ENCODE measurements around the gene ADCY9.
"Not testable (repeated sequence)": the region's sequence is repeated elsewhere in the genome, so short reads cannot be mapped to it uniquely, and the experiment has no call there.

Gene ADCY9

DNA sequence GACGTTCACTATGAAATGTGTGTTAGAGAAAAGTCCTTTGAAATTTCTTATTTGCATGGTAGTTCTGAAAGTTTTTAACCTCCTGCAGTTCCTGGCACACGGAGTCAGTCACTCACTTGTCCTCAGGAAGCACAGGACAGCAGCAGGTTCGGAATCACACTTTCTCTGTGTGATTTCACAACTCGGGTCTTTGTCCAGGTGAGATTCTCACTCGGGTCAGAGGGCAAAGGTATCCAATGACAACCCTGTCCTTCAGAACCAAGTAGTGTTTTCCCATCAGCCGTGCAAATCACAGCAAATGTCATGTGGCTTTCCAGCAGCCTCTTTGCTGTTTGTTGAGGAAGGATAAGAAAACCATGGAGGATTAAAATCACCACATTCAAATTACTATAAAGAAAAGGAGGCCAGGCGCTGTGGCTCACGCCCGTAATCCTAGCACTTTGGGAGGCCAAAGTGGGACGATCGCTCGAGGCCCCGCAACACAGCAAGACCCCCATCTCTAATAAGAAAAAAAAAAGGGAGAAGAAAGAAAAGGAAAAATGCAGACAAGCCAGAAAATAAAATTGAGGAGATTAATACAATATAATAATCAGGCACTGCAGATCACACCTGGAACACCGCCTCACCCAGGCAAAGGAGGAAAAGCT lies 22.0 kb downstream of the ADCY9 start:
- no peak for DNase-seq (ENCODE audit: low read depth in 3 of 3, low spot score in 1 of 3)

DNA sequence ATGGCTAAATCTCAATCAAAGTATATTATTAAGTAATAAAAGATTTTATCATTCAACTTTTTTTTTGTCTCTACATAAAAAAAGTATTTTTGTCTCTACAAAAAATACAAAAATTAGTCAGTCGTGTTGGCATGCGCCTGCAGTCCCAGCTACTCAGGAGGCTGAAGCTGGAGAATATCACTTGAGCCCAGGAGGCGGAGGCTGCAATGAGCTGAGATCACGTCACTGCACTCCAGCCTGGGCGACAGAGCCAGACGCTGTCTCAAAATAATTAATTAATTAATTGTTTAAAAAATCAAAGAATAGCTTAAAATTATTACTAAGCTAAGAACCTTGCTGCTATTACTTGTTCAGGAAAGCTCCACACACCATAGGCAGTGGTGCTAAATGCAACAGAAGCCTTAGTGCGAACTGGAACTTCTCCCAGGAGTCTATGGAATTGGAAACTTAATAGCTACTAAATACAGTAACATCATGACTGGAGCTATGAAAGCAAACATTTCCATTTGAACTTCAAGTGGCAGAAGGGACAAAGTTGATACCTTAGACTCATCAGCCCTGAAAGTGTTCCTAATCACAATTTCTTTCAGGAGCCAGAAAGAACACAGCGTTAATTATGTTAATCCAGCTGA lies 22.6 kb downstream of the ADCY9 start:
- DNase-seq (ENCODE audit: low read depth in 3 of 3, low spot score in 1 of 3) = no peak

DNA sequence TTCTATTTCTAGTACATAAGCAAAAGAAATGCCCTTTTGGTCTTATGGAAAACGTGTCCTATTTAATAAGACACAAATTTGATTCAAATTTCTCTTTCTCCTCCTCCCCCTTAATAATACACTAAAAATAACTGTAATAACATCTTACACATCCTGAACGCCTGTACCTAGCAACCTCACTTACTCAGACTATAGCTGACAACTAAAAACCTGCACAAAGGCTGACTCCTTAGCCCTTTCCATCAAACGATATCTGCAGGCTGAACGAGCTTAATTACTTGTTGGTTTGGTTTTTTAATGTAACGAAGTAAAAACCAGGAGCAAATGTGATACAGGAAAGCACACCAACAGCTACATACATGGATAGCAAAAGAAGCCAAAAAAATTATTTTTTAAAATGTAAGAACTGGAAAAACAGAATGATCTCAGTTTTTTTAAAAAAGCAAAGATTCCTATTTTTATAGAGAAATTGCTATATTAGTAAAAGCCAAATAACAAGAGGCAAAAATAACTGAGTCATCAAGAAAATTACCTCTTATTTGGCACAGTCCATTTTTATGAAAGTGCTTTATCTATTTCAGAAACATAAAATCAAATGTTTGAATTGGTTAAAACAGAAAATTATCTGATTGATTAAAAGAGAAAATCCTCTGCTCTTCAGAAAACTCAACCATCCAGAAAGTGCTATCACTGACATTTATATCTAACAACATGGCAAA lies 23.5 kb downstream of the ADCY9 start:
- no peak for DNase-seq (ENCODE audit: low read depth in 3 of 3, low spot score in 1 of 3)

DNA sequence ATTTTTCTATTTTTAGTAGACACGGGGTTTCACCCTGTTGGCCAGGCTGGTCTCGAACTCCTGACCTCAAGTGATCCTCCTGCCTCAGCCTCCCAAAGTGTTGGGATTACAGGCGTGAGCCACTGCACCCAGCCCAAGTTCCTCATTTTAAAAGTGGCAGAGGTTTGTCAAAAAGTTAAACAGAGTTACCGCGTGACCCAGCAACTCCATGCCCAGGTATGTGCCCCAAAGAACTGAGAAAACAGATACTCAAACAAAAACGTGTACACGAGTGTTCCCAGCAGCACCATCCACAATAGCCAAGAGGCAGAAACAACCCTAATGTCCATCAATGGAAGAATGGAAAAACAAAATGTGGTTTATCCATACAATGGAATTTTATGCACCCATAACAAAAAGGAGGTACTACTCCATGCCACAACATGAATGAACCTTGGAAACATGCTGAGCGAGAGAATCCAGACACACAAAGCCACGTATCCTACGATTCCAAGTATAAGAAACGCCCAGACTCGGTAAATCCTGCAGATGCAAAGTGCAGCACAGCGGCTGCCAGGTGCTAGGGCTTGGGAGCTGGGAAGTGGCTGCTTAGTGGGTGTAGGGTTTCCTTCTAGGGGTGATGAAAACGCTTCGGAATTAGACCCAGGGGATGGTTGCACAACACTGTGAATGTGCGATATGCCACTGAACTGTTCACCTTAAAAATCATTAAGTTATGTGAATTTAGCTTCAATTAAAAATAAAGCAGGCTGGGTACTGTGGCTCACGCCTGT lies 24.8 kb downstream of the ADCY9 start:
- no peak for DNase-seq (ENCODE audit: low read depth in 3 of 3, low spot score in 1 of 3)

DNA sequence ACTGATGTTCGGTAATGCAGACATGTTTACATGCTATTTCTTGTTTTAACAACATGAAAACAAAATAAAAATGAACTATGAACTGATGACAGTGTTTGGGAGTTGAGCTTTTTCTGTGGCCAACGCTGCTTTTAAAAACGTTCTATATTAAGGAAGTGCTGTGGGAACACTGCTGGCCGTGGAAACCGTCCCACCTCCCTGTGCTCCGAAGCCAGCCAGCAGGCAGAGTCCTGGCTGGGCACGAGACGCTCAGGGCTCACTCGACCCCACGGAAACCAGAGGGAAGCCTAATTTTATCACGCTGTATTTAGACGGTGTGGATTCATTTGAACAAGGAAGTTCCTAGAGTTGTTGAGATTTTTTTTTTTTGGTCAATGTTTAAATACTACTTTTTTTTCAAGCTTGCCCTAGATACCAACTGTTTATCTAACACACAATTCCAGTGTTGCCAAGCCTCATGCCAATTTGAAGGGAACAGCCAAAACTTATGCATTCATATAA lies 25.8 kb downstream of the ADCY9 start:
- DNase-seq (ENCODE audit: low read depth in 3 of 3, low spot score in 1 of 3) = no peak

DNA sequence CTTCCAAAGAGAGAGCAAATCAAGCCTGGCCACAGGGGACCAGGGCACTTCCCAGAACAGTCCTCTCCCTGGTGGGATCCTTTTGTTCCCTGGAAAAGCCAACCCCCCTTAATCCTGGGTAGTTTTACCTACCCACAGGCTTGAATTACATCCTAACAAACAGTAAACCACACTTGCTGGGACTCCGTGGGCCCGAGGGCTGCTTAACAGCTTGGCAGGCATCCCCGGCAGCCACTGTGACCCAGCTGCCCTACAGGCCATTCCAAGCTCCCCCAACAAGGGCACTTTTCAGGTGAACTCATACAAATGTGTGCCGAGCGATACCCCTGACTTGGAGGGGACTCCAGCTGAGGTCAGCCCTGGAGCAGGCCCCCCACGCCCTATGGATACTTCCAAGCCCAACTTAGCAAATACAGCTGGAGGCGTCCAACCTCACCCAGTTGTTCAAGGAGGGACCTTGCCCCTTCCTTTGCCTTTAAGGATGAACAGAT lies 26.4 kb downstream of the ADCY9 start:
- no peak for DNase-seq (ENCODE audit: low read depth in 3 of 3, low spot score in 1 of 3)

DNA sequence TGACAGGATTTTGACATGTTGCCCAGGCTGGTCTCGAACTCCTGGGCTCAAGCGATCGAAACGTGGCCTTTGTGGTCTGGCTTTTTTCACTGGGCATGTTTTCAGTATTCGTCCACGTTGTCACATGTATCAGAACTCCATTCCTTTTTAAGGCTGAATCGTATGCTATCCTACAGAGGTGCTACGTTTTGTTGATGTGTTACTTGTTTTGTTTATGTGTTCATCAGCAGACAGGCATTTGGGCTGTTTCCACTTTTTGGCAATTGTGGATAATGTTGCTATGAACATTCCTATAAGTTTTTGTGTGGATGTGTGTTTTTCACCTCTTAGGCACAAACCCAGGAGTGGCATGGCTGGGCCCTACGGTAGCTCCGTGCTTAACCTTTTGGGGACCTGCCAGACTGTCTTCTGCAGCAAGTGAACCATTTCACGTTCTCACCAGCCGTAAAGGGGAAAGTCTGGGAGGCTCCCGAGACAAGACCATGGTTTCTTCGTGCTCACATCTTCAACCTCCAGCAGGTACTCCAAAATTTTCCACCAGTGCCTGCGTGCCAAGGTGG lies 26.9 kb downstream of the ADCY9 start:
- no peak for DNase-seq (ENCODE audit: low read depth in 3 of 3, low spot score in 1 of 3)

DNA sequence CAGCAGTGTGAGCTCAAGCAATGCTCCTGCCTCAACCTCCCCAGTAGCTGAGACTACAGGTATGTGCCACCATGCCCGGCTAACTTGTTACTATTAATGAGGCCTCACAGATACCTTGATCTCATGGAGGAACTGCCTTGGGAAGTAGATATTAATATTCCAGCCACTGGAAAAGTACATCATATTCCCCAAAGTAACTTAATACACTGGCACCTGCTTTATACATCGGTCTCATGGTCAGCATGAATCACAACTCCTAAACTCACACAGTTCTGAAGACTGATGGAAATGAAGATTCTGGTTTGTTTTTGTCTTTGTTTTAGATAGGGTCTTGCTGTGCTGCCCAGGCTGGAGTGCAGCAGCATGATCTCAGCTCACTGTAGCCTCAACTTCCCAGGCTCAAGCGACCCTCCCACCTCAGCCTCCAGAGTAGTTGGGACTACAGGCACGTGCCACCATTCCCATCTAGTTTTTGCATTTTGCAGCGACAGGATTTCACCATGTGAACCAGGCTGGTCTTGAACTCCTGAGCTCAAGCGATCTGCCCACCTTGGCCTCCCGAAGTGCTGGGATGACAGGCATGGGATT lies 28.2 kb downstream of the ADCY9 start:
- DNase-seq (ENCODE audit: low read depth in 3 of 3, low spot score in 1 of 3) = no peak

DNA sequence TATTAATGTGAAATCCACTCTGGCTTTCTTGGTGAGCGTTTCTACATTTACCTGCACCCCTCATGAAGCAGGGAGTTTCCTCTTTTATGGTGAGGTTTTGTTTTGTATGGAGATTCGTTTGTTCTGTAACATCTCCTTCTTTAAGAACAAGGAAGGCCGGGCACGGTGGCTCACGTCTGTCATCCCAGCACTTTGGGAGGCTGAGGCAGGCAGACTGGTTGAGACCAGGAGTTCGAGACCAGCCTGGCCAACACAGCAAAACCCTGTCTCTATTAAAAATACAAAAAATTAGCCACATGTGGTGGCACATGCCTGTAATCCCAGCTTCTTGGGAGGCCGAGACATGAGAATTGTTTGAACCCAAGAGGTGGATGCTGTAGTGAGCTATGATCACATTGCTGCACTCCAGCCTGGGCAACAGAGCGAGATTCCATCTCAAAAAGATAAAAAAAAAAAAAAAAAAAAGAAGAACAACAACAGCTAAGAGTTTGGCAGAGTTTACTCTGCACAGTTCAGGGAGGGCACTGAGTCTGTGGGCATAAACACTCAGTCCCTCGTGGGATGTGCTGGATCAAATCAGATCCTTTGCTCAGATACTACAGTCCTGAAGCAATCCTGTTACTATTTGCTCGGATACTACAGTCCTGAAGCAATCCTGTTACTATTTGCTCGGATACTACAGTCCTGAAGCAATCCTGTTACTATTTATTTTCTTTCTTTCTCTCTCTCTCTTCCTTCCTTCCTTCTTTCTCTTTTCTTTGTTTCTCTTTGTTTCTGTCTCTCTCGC lies 28.9 kb downstream of the ADCY9 start:
- no peak for DNase-seq (ENCODE audit: low read depth in 3 of 3, low spot score in 1 of 3)

DNA sequence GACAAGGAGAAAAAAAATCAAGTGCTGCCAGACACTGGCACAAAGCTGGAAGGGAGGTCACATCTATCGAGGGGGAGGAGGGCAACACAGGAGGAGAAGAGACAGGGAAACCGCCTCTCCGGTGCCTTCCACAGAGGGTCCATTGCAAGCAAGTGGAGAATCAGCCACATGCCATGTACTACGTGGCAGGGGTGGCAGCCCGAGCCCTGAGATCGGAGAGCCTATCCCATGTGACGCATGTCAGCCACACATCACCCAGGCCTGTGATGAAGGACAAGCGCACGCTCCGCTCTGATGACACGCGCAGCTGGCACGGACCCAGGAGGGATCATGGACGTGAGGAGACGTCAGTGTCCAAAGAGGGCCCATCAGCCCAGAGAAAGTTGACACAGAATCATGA lies 30.1 kb downstream of the ADCY9 start:
- DNase-seq (ENCODE audit: low read depth in 3 of 3, low spot score in 1 of 3) = no peak

DNA sequence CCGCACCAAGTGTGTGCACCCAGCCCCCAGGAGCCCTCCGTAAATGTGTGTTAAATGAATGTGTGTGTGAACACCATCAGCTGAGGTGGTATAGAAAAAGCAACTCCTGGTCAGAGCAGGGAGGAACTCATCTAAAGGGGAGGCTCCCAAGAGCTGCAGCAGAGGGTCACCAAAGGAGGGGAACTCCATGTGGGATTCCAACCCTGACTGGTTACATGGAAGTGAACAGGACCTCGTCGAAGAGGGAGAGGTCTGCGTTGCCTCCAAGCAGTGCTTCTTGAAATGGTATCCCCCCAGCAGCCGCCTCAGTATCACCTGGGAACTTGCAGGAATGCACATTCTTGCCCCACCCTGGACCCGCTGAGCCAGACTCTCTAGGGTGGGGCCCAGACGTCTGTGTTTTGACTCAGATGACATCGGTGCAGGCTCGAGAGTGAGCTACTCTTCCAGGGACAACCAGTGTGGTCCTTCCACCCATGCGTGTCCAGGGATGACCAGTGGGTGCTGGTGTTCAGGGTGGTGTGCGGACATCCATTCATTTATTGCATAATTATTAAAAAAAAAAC lies 30.8 kb downstream of the ADCY9 start:
- DNase-seq (ENCODE audit: low read depth in 3 of 3, low spot score in 1 of 3) = no peak

DNA sequence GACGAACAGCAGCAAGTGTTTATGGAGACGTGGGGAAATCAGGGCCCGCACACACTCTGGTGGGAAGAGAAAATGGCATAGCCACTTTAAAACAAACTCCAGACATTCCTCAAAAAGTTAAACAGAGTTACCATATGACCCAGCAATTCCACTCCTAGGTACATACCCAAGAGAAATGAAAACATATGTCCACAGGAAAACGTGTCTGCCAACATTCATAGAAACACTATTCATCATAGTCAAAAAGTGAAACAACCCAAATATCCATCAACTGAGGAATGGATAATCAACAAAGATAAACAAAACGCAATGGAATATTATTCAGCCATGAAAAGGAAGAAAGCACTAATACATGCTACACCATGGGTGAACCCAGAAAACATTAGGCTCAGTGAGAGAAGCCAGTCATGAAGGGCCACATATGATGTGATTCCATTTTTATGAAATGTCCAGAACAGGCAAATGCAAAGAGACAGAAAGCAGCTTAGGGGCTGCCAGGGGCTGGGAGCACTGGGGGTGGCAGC lies 32.8 kb downstream of the ADCY9 start:
- no peak for DNase-seq (ENCODE audit: low read depth in 3 of 3, low spot score in 1 of 3)

DNA sequence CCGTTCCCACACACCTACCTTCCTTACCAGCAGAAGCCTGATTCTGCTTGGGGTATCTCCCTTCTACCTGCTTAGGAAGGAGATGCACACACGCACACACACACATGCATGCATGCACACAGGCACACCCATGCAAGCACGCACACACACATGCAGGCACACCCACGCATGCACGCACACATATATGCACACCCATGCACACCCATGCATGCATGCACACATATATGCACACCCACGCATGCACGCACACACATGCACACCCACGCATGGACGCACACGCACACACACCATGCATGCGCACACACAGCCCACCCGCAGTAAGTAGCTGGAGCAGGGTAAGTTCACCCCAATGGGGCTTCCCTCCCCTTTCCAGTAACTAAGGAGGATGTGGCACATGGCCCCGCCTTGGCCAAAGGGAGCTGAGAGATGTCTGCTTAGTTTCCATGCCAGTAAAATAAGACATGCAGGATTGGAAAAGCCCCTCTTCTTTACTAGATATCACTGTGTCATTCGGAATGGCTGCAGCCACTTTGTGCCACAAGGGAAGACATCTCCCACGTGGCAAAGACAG lies 33.7 kb downstream of the ADCY9 start:
- no peak for DNase-seq (ENCODE audit: low read depth in 3 of 3, low spot score in 1 of 3)

DNA sequence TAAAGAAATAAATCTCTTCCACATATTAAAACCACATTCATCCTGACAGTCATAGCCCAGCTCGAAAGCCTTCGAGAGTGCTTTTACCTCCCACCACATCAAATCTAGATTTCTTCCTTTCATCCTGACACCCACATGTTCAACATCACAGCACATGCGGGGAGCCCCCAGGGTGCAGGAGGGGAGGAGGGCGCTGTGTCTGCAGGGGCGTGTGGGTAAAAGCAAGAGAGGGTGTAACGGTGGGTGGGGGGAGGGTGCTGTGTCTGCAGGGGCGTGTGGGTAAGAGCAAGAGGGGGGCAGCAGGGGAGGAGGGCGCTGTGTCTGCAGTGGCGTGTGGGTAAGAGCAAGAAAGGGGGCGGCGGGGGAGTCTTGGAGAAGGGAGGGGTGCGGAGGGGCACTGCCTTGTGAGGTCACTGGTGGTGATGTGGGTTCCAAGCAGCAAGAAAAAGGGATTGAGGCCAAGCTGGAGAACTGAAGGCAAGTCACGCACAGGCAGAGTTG lies 34.7 kb downstream of the ADCY9 start:
- peak in 1 of 3 donors; percentile 9 for DNase-seq (ENCODE audit: low read depth in 3 of 3, low spot score in 1 of 3)

DNA sequence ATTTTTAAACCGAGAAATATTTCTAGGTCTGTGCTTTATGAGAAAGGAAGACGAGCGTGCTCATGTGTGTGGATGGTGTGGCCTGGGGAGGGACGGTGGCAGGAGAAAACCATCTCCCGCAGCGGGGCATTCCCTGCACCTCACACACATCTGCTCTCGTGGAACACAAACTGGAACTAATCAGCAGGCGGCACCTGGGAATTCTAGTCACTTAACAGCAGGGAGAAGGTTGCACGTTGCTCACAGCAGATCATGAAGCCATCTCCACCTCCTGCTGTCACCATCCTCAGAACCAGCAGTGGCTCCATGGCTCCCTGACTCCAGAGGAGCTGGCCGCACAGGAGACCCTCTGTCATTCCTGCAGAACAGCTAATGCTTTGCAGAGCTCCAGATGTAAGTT lies 35.2 kb downstream of the ADCY9 start:
- no peak for DNase-seq (ENCODE audit: low read depth in 3 of 3, low spot score in 1 of 3)

DNA sequence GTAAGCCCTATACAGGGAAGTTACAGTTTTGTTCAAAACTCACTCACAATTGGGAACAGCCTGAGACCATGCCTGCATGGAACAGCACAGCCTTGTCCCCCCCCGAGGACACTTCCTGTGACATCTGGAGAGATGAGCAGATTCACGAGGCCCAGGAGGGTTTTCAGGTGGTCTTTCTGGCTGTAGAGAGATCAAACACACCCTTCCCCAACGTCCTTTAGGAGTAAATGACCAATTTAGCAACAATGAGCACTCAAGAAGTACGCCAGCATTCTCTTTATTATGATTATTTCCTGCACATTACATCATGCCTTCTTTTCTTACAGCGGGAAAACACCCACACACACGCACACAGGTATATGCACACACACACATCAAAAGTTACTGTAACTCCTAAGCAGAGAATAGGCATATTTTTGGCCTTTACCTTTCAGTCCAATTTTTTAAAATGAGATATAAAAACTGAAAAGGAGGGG lies 39.0 kb downstream of the ADCY9 start:
- DNase-seq (ENCODE audit: low read depth in 3 of 3, low spot score in 1 of 3) = no peak

DNA sequence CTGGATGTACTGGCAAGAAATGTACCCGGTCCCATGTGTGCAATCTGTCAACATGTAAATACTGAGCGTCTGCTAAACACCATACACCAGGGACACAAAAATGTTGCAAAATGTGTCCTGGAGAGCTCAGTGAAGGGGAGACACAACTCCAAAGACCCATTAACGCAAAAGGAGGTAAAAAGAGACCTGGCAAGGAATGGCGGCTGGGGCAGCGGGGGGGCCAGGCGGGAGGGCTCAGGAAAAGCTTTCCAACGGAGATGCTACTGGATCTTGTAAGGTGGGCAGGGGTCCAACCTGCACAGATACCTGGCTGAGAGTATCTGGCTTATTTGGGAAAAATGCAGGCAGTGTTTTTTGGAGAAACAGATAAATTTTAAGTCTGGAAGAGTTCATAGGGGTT lies 40.7 kb downstream of the ADCY9 start:
- no peak for DNase-seq (ENCODE audit: low read depth in 3 of 3, low spot score in 1 of 3)

DNA sequence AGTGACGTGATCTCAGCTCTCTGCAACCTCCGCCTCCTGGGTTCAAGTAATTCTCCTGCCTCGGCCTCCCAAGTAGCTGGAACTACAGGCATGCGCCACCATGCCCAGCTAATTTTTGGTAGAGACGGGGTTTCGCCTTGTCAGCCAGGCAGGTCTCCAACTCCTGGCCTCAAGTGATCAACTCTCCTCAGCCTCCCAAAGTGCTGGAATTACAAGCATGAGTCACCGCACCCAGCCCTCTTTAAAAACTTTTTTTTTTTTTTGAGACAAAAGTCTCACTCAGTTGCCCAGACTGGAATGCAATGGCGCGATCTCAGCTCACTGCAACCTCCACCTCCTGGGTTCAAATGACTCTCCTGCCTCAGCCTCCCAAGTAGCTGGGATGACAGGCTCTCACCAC lies 43.1 kb downstream of the ADCY9 start:
- DNase-seq (ENCODE audit: low read depth in 3 of 3, low spot score in 1 of 3) = not testable (repeated sequence)

All from stimulated activated CD4-positive, alpha-beta T cell treated with anti-CD3 and anti-CD28 coated beads, TNF-alpha, amount 100 ng/mL, for 1 hour (primary cell).